ENCODE measurements around the gene PRRT2.
"Not testable (repeated sequence)": the region's sequence is repeated elsewhere in the genome, so short reads cannot be mapped to it uniquely, and the experiment has no call there.

DNA sequence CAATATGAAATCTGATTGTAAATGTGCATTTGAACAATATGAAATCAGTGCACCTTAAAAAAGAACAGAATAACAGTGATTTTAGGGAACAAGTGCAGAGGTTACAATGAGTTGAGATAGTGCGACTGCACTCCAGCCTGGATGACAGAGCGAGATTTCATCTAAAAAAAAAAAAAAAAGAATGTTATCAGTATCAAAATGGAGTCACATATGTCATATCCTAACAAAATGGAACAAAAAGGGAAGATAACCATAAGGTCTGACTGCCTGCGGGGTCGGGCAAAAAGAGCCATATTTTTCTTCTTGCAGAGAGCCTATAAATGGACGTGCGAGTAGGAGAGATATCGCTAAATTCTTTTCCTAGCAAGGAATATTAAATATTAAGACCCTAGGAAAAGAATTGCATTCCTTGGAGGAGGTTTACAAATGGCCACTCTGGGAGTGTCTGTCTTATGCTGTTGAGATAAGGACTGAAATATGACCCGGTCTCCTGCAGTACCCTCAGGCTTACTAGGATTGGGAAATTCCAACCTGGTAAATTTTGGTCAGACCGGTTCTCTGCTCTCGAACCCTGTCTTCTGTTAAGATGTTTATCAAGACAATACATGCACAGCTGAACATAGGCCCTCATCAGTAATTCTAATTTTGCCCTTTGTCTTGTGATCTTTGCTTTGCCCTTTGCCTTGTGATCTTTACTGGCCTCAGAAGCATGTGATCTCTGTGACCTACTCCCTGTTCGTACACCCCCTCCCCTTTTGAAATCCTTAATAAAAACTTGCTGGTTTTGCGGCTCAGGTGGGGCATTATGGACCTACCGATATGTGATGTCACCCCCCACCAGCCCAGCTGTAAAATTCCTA, 28.7 kb upstream of the PRRT2 start:
- not testable (repeated sequence) for TF ChIP-seq POLR2AphosphoS5 (IDR thresholded peaks at IDR 0.05)
- TF ChIP-seq, protein P1, sequence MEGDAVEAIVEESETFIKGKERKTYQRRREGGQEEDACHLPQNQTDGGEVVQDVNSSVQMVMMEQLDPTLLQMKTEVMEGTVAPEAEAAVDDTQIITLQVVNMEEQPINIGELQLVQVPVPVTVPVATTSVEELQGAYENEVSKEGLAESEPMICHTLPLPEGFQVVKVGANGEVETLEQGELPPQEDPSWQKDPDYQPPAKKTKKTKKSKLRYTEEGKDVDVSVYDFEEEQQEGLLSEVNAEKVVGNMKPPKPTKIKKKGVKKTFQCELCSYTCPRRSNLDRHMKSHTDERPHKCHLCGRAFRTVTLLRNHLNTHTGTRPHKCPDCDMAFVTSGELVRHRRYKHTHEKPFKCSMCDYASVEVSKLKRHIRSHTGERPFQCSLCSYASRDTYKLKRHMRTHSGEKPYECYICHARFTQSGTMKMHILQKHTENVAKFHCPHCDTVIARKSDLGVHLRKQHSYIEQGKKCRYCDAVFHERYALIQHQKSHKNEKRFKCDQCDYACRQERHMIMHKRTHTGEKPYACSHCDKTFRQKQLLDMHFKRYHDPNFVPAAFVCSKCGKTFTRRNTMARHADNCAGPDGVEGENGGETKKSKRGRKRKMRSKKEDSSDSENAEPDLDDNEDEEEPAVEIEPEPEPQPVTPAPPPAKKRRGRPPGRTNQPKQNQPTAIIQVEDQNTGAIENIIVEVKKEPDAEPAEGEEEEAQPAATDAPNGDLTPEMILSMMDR (IDR thresholded peaks at IDR 0.05): not testable (repeated sequence)

Data from gastroesophageal sphincter (tissue), 3 donors.